ENCODE data around the gene KCNMA1.
A peak's percentile ranks its signal among the peaks of the same experiment; 100 is the strongest.

Gene KCNMA1

GRCh38 chr10:77566914-77567566, 70.6 kb downstream of the KCNMA1 start:
- H3K9me3 ChIP-seq = peaks cover 8% of the 10 kb centered on the region; the same call in 1 of the 2 replicates
- H4K20me1 ChIP-seq = no peaks in the 10 kb centered on the region
- no peaks in the 10 kb centered on the region for H3K36me3 ChIP-seq
- H3K9ac ChIP-seq = no peak overlapping the region
- H3K27me3 ChIP-seq = no peaks in the 10 kb centered on the region
- no peak overlapping the region for H3K27ac ChIP-seq
- H3K4me2 ChIP-seq = peak overlapping the region; percentile 89
- no peak for TF ChIP-seq Cebpa-rat (IDR thresholded peaks at IDR 0.05)
- H3K4me1 ChIP-seq = peaks cover 59% of the 10 kb centered on the region
- no peak overlapping the region for H3K4me3 ChIP-seq

DNA sequence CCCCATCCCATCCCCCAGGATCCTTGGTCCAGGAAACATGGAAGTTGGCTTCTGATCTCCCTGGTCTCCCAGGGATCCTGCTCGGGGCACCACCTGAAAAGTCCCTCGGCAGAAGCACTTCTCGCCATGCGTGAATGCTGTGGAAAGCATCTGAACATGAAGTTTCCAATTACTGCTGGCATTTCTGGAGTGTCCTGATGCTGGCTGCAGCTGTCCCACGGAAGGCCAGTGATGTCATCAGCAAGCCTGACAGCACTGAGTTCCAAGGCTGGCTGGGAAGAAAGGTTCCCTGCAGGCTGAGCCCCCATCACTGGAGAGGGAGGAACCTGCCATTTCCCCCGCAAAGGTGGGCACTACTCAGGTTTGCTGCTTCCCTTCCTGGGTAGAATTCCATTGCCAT, 71.4 kb downstream of the KCNMA1 start:
- Histone ChIP-seq H3K9ac (no peak overlapping the region), H3K9me3 (peaks cover 7% of the 10 kb centered on the region; the same call in 1 of the 2 replicates), H3K4me1 (peaks cover 59% of the 10 kb centered on the region), H3K4me2 (peak overlapping the region; percentile 89), H3K36me3 (no peaks in the 10 kb centered on the region), H4K20me1 (no peaks in the 10 kb centered on the region), H3K27me3 (no peaks in the 10 kb centered on the region), H3K27ac (no peak overlapping the region), H3K4me3 (peak overlapping the region; percentile 25; the same call in 1 of the 2 replicates)
- TF ChIP-seq Cebpa-rat (IDR thresholded peaks at IDR 0.05) = no peak

DNA sequence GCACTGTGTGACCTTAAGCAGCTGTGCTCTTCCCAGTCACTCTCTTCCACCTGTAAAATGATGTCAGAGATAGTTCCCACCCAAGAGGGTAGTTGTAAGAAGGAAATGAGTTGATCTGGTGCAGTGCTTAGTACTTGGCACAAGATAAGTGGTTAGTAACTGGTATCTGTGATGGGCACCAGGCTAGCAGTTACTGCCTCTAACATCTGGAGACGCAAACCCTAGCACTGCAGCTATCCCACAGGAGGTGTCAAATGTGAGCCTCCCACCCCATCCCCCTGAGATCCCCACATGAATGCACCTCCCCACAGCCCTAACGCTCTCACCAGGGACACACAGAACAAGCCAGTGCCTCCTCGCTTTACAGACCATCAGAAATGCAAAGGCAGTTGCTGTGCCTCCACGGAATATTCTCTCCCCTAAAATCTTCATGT, 72.0 kb downstream of the KCNMA1 start:
- Histone ChIP-seq H3K27me3 (no peaks in the 10 kb centered on the region), H3K27ac (peak overlapping the region; percentile 60), H3K4me1 (peaks cover 56% of the 10 kb centered on the region), H4K20me1 (no peaks in the 10 kb centered on the region), H3K9ac (0 out of 2 replicates have a peak overlapping the region, but pooled peaks have one; percentile 24), H3K9me3 (peaks cover under 1% of the 10 kb centered on the region; the same call in 1 of the 2 replicates), H3K4me2 (peak overlapping the region; percentile 89), H3K36me3 (no peaks in the 10 kb centered on the region), H3K4me3 (no peak overlapping the region)
- no peak for TF ChIP-seq Cebpa-rat (IDR thresholded peaks at IDR 0.05)

DNA sequence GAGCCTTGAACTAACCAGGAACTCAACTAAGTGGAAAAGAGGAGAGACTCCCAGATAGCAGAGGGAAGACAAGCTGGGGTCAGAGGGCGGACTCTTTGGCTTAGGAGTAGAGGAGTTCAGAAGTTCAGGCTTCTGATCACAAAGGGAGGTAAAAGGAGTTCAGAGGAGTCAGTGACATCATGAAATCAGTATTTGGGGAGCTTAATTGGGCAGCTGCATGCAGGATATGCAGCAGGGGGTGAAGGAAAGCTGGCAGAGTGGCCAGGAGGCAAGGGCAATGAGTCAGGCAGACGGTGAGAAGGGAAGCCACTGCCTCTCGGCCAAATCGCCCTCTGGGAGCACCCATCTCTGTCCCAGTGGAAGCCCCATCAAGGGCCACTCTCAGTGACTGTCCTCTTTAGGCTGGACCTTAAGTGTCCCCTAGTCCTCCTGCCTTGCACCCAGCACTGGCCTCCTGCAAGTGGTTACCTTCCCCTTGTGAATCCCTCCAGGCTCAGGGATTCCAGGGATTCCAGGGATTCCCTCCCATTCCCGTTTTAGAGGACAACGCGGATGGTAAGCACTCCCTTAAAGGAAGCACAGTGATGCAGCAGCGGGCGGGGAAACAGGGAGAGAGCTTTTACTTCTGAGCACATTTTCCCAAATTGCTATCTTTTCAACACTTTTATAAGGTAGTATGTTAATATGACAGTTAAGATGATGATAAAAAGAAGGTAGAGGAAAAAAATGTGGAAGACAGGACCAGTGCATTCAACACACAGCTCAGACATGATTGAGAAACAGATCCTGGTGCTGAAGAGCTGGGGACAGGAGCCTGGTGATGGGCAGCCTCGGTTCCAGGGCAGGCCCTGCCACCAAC, 72.6 kb downstream of the KCNMA1 start:
- peak overlapping the region; percentile 60 for H3K27ac ChIP-seq

DNA sequence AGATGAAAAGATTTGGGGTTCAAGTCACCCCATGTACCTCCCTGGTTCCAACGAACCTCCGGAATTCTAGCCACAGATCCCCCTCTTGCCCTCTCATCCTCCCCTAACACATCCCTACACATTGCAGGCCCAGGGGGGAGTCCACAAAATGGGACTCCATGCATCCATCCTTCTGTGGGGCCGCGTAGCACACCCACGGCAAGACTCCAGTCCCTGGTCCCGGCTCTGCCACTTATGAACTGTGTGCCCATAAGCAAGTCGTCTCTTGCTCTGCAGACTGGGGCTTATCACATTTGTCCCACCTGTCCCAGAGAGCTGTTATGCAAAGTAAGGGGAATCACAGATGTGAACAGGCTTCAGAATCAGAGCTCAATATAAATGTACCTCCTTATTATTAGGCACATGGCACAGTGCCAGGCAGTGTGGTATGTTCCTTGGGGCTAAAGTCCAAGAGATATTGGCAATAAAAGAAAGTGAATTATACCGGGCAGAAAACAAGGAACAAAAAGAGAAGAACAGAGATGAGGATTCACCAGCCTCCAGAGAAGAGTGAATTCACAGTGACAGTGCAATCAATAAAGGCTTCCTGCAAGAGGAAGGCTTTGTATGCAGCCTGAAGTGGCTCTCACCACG, 73.9 kb downstream of the KCNMA1 start:
- peaks cover 56% of the 10 kb centered on the region for H3K4me1 ChIP-seq
- no peak overlapping the region for H3K27ac ChIP-seq
- peak overlapping the region; percentile 89 for H3K4me2 ChIP-seq
- no peak for TF ChIP-seq Cebpa-rat (IDR thresholded peaks at IDR 0.05)
- no peaks in the 10 kb centered on the region for H3K36me3 ChIP-seq
- H3K9ac ChIP-seq = no peak overlapping the region
- no peaks in the 10 kb centered on the region for H3K27me3 ChIP-seq
- no peaks in the 10 kb centered on the region for H4K20me1 ChIP-seq
- H3K4me3 ChIP-seq = no peak overlapping the region
- no peaks in the 10 kb centered on the region for H3K9me3 ChIP-seq

More for the DNA sequence above, 72.6 kb downstream of the KCNMA1 start:
- peaks cover 56% of the 10 kb centered on the region for H3K4me1 ChIP-seq
- H3K9ac ChIP-seq = 0 out of 2 replicates have a peak overlapping the region, but pooled peaks have one; percentile 24
- peak overlapping the region; percentile 89 for H3K4me2 ChIP-seq
- H4K20me1 ChIP-seq = no peaks in the 10 kb centered on the region
- no peak for TF ChIP-seq Cebpa-rat (IDR thresholded peaks at IDR 0.05)
- H3K36me3 ChIP-seq = no peaks in the 10 kb centered on the region
- no peak overlapping the region for H3K4me3 ChIP-seq
- no peaks in the 10 kb centered on the region for H3K27me3 ChIP-seq
- H3K9me3 ChIP-seq = no peaks in the 10 kb centered on the region

GRCh38 chr10:77562742-77563141, 74.9 kb downstream of the KCNMA1 start:
- H3K9ac ChIP-seq = no peak overlapping the region
- no peak overlapping the region for H3K27ac ChIP-seq
- no peaks in the 10 kb centered on the region for H4K20me1 ChIP-seq
- H3K4me2 ChIP-seq = 0 out of 2 replicates have a peak overlapping the region, but pooled peaks have one; percentile 89
- H3K4me1 ChIP-seq = peaks cover 56% of the 10 kb centered on the region
- H3K27me3 ChIP-seq = no peaks in the 10 kb centered on the region
- no peak for TF ChIP-seq Cebpa-rat (IDR thresholded peaks at IDR 0.05)
- no peaks in the 10 kb centered on the region for H3K36me3 ChIP-seq
- H3K9me3 ChIP-seq = no peaks in the 10 kb centered on the region
- H3K4me3 ChIP-seq = no peak overlapping the region

- H4K20me1 ChIP-seq = no peaks in the 10 kb centered on the region
- H3K9ac ChIP-seq = no peak overlapping the region
- H3K27ac ChIP-seq = no peak overlapping the region
- peaks cover 53% of the 10 kb centered on the region for H3K4me1 ChIP-seq
- H3K27me3 ChIP-seq = no peaks in the 10 kb centered on the region
- H3K4me2 ChIP-seq = peak overlapping the region; percentile 89
- no peaks in the 10 kb centered on the region for H3K9me3 ChIP-seq
- no peak for TF ChIP-seq Cebpa-rat (IDR thresholded peaks at IDR 0.05)
- no peaks in the 10 kb centered on the region for H3K36me3 ChIP-seq
- H3K4me3 ChIP-seq = no peak overlapping the region
Observed at GRCh38 chr10:77561991-77562390, 75.6 kb downstream of the KCNMA1 start.

DNA sequence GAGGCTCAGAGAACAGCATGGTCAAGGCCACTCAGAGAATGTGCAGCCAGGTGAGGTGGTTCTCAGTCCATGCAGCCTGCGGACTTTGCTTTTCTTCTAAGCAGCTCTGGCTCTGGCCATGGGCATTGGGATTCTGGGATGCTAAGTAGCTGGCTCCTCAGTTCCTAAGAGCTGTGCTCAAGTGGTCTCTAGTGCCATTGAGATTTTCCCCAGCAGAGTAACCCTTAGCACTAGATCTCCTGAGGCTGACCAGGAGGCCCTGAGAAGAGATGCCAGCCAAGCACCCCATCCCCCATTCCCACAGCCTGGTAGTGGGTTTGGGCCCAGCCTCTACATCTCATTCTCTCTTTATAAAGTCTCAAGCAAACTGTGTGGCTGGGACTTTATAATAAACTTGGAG, 77.1 kb downstream of the KCNMA1 start:
- Histone ChIP-seq H3K27ac (no peak overlapping the region), H3K36me3 (no peaks in the 10 kb centered on the region), H3K4me1 (peaks cover 38% of the 10 kb centered on the region), H4K20me1 (no peaks in the 10 kb centered on the region), H3K4me3 (no peak overlapping the region), H3K4me2 (no peak overlapping the region), H3K27me3 (no peaks in the 10 kb centered on the region), H3K9ac (no peak overlapping the region), H3K9me3 (no peaks in the 10 kb centered on the region)
- no peak for TF ChIP-seq Cebpa-rat (IDR thresholded peaks at IDR 0.05)

DNA sequence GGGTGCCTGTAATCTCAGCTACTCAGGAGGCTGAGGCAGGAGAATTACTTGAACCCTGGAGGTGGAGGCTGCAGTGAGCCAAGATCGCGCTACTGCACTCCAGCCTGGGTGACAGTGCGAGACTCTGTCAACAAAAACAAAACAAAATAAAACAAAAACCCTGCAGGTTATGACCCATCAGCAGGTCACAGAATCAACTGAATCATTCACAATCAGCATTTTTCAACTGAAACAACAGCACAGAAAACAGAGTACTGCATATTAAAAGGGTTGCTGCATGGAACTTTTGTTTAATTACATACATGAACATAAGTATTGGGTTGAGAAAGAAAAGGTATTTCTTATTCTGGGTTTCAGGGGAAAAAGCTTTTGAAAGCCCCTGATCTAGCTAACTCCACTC, 77.6 kb downstream of the KCNMA1 start:
- Histone ChIP-seq H3K9me3 (no peaks in the 10 kb centered on the region), H3K4me3 (no peak overlapping the region), H3K4me1 (peaks cover 38% of the 10 kb centered on the region), H3K9ac (no peak overlapping the region), H4K20me1 (no peaks in the 10 kb centered on the region), H3K4me2 (no peak overlapping the region), H3K36me3 (no peaks in the 10 kb centered on the region), H3K27ac (no peak overlapping the region), H3K27me3 (no peaks in the 10 kb centered on the region)
- no peak for TF ChIP-seq Cebpa-rat (IDR thresholded peaks at IDR 0.05)
